Astrocyte (in vitro differentiated cells and primary cell): ENCODE measurements around the gene DDRGK1. TPM values are rescaled to one million over a fixed set of nuclear protein-coding genes. Genes with fewer than 3 reads are reported as not detected.
A peak's percentile ranks its signal among the peaks of the same experiment; 100 is the strongest.

Experiments used
- DNase-seq: peaks from one replicate; pipeline ENCODE4 v3.0.0-alpha.2; 2010; ENCODE audit warnings: low read depth
- FAIRE-seq: peaks from 2 replicates; lab custom pipeline; 2011; peaks lifted over from hg19 to GRCh38; lab: Jason Lieb, UNC
- H2AFZ ChIP-seq: 2 replicates; pipeline ENCODE4 v1.6.0; 2012; ENCODE audit warnings: low read depth, low read length, inconsistent platforms
- H3K27ac ChIP-seq: 2 replicates; pipeline ENCODE4 v1.5.1; 2011; ENCODE audit warnings: low read depth, low read length, inconsistent platforms
- H3K27me3 ChIP-seq: 2 replicates; pipeline ENCODE4 v1.6.0; 2011; ENCODE audit warnings: low read length, inconsistent platforms; ENCODE audit not compliant: insufficient read depth
- H3K36me3 ChIP-seq: 2 replicates; pipeline ENCODE4 v1.5.1; 2011; ENCODE audit warnings: low read length, inconsistent platforms; ENCODE audit not compliant: insufficient read depth
- H3K4me1 ChIP-seq: 2 replicates; pipeline ENCODE4 v1.5.1; 2011; ENCODE audit warnings: low read length, inconsistent platforms; ENCODE audit not compliant: insufficient read depth
- H3K4me2 ChIP-seq: 2 replicates; pipeline ENCODE4 v1.6.0; 2012; ENCODE audit warnings: low read length, inconsistent platforms
- H3K4me3 ChIP-seq: 2 replicates; pipeline ENCODE4 v1.5.1; 2011; ENCODE audit warnings: low read depth, mild to moderate bottlenecking, low read length, inconsistent platforms; ENCODE audit not compliant: insufficient read depth
- H3K79me2 ChIP-seq: 2 replicates; pipeline ENCODE4 v1.6.0; 2012; ENCODE audit warnings: mild to moderate bottlenecking, low read length, inconsistent platforms; ENCODE audit not compliant: insufficient read depth
- H3K9ac ChIP-seq: 2 replicates; pipeline ENCODE4 v1.6.0; 2012; ENCODE audit warnings: mild to moderate bottlenecking, low read length, inconsistent platforms
- H3K9me3 ChIP-seq: 2 replicates; pipeline ENCODE4 v1.5.1; 2012; ENCODE audit warnings: low read depth, mild to moderate bottlenecking, low read length, inconsistent platforms; ENCODE audit not compliant: insufficient read depth
- H4K20me1 ChIP-seq: 2 replicates; pipeline ENCODE4 v1.6.0; 2012; ENCODE audit warnings: low read length, inconsistent platforms; ENCODE audit not compliant: insufficient read depth
- H3K27ac Mint-ChIP-seq: one replicate; pipeline ENCODE4 v1.8.0; 2021; ENCODE audit warnings: mild to moderate bottlenecking, mixed read lengths; ENCODE audit not compliant: unreplicated experiment
- H3K27me3 Mint-ChIP-seq: one replicate; pipeline ENCODE4 v1.8.0; 2021; ENCODE audit warnings: low read depth, mixed read lengths; ENCODE audit not compliant: unreplicated experiment
- H3K36me3 Mint-ChIP-seq: one replicate; pipeline ENCODE4 v1.8.0; 2021; ENCODE audit warnings: low read depth, mixed read lengths; ENCODE audit not compliant: unreplicated experiment
- H3K4me1 Mint-ChIP-seq: one replicate; pipeline ENCODE4 v1.8.0; 2021; ENCODE audit warnings: low read depth, mixed read lengths; ENCODE audit not compliant: unreplicated experiment
- H3K4me3 Mint-ChIP-seq: one replicate; pipeline ENCODE4 v1.8.0; 2021; ENCODE audit warnings: mild to moderate bottlenecking, moderate library complexity, mixed read lengths; ENCODE audit not compliant: unreplicated experiment
- H3K9me3 Mint-ChIP-seq: one replicate; pipeline ENCODE4 v1.8.0; 2021; ENCODE audit warnings: mild to moderate bottlenecking, mixed read lengths; ENCODE audit not compliant: unreplicated experiment
- EZH2 ChIP-seq: IDR thresholded peaks from 2 replicates; pipeline ENCODE4 v1.6.1; 2012; ENCODE audit warnings: mild to moderate bottlenecking, low read length, inconsistent platforms; ENCODE audit not compliant: insufficient read depth
- total RNA-seq: library from RNA; stranded (reverse); gene quantifications from 2 replicates; pipeline ENCODE4 v1.2.1, GENCODE V29; 2021
- TF ChIP-seq, protein P1 (sequence below): IDR thresholded peaks from 2 replicates; pipeline ENCODE4 v1.5.1; 2011; ENCODE audit warnings: low read depth, mild to moderate bottlenecking, inconsistent platforms, low read length, moderate library complexity; ENCODE audit not compliant: insufficient read depth

The DDRGK1 gene
- total RNA-seq, 1 donor from 2014 or later = 36.7 TPM

DNA sequence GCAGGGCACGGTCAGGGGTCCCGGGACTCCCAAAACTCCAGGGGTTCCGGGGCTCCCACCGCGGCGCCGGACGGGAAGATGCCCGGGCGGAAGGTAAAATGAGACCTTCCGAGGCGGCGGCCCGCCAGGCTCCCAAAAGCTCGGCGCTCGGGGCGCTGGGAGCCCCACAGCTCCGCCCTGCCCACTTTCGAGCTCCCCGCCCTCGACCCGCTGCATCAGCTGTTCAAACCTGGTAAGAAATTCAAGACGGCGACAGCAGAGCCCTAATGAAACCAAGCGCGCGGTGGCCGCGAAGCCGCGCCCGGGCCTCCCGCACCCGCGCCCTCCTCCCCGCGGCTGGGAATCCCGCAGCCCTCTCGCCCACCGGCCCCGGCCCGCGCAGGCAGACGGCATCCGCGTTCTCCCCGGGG, 34.1 kb upstream of the DDRGK1 start:
- peak overlapping the region; percentile 86 for H3K4me2 ChIP-seq
- Mint-ChIP-seq H3K9me3 (no peaks in the 10 kb centered on the region), H3K36me3 (peaks cover 5% of the 10 kb centered on the region), H3K27ac (no peak overlapping the region), H3K27me3 (peaks cover 45% of the 10 kb centered on the region), H3K4me3 (peak overlapping the region; percentile 83), H3K4me1 (no peaks in the 10 kb centered on the region)
- DNase-seq (no peak), FAIRE-seq (no peak)
- peaks cover 37% of the 10 kb centered on the region for H3K27me3 ChIP-seq
- H3K9ac ChIP-seq = no peak overlapping the region
- peaks cover 8% of the 10 kb centered on the region for H3K4me1 ChIP-seq
- peak; percentile 85 for TF ChIP-seq EZH2
- TF ChIP-seq, protein P1, sequence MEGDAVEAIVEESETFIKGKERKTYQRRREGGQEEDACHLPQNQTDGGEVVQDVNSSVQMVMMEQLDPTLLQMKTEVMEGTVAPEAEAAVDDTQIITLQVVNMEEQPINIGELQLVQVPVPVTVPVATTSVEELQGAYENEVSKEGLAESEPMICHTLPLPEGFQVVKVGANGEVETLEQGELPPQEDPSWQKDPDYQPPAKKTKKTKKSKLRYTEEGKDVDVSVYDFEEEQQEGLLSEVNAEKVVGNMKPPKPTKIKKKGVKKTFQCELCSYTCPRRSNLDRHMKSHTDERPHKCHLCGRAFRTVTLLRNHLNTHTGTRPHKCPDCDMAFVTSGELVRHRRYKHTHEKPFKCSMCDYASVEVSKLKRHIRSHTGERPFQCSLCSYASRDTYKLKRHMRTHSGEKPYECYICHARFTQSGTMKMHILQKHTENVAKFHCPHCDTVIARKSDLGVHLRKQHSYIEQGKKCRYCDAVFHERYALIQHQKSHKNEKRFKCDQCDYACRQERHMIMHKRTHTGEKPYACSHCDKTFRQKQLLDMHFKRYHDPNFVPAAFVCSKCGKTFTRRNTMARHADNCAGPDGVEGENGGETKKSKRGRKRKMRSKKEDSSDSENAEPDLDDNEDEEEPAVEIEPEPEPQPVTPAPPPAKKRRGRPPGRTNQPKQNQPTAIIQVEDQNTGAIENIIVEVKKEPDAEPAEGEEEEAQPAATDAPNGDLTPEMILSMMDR = no peak
- H4K20me1 ChIP-seq = peaks cover 21% of the 10 kb centered on the region
- no peaks in the 10 kb centered on the region for H3K9me3 ChIP-seq
- H3K4me3 ChIP-seq = peak overlapping the region; percentile 62
- H3K27ac ChIP-seq = no peak overlapping the region
- peak overlapping the region; percentile 88 for H2AFZ ChIP-seq
- no peaks in the 10 kb centered on the region for H3K79me2 ChIP-seq
- no peaks in the 10 kb centered on the region for H3K36me3 ChIP-seq

DNA sequence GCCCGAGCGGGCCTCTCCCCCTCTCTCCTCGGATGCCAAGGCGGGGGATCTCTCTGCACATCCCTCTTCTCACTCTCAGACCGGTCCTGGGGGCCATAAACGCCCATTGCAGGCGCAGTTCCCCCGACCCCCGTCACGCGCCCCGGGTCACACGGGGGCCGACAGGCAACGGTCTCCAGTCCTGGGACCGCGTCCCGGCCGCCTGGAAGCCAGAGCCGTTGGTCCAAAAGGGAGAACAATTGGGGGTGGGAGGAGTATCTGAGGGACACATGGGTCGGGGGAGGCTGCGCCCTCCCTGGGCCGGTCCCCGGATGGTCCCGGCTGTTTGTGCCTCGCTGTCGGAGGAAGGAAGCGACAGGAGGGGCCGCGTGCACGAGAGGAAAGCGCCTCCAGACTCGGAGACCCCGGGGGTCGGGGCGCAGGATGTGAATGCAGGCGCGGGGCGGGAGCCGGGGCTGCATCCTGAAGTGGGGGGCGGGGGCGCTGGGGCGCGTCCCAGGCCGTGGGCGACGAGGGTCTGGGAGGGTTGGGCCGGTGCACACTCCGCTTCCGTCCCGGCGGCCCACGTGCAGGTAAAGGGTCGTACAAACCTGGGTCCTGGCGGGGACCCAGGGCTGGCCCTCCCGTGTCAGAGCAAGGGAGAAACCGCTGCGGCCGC, 33.6 kb upstream of the DDRGK1 start:
- no peaks in the 10 kb centered on the region for H3K36me3 ChIP-seq
- FAIRE-seq (no peak), DNase-seq (no peak)
- peak overlapping the region; percentile 86 for H3K4me2 ChIP-seq
- H3K9me3 ChIP-seq = no peaks in the 10 kb centered on the region
- Mint-ChIP-seq H3K36me3 (peaks cover 5% of the 10 kb centered on the region), H3K27me3 (peaks cover 45% of the 10 kb centered on the region), H3K4me3 (no peak overlapping the region), H3K27ac (no peak overlapping the region), H3K4me1 (no peaks in the 10 kb centered on the region), H3K9me3 (no peaks in the 10 kb centered on the region)
- H3K9ac ChIP-seq = no peak overlapping the region
- H2AFZ ChIP-seq = peak overlapping the region; percentile 88
- H4K20me1 ChIP-seq = peaks cover 21% of the 10 kb centered on the region
- no peak overlapping the region for H3K27ac ChIP-seq
- H3K4me3 ChIP-seq = peak overlapping the region; percentile 62
- peak; percentile 97 for TF ChIP-seq EZH2
- TF ChIP-seq, protein P1 = no peak
- H3K79me2 ChIP-seq = no peaks in the 10 kb centered on the region
- peaks cover 8% of the 10 kb centered on the region for H3K4me1 ChIP-seq
- peaks cover 37% of the 10 kb centered on the region for H3K27me3 ChIP-seq
